Measurements from ENCODE around the gene FADS3. TPM values are rescaled to one million over a fixed set of nuclear protein-coding genes. Genes with fewer than 3 reads are reported as not detected.

The FADS3 gene
- total and polyA plus RNA-seq, 12 donors, result 54.9 to 217 (median 75.2) TPM

- no peaks in the 10 kb centered on the region for H3K27me3 ChIP-seq
- peak; percentile 35 to 86 (median 75) for ATAC-seq
- H3K36me3 ChIP-seq, result peaks cover 0 to 42% (median 15%) of the 10 kb centered on the region in 9 donors
- WGBS, 2 donors, result 64 to 66% methylated on average over 3 of the region's 3 CpGs
- H3K4me3 ChIP-seq, result no peak overlapping the region
- peaks cover 0 to 70% (median 53%) of the 10 kb centered on the region in 9 donors for H3K4me1 ChIP-seq
- peak in 1 of 2 donors; percentile 42 for DNase-seq
- H3K9me3 ChIP-seq, result no peaks in the 10 kb centered on the region
- intact Hi-C loops (cut with DNase I), result no loop called here
- peak overlapping the region in 9 of 10 donors; percentile 51 to 81 (median 70) for H3K27ac ChIP-seq
- no peak for TF ChIP-seq CTCF (IDR thresholded peaks at IDR 0.05)
Observed at GRCh38 chr11:61881397-61881796, 9.9 kb downstream of the FADS3 start.

- intact Hi-C loops (cut with DNase I), result no loop called here
- H3K27ac ChIP-seq, result peak overlapping the region in 6 of 10 donors; percentile 43 to 77 (median 62)
- H3K36me3 ChIP-seq, result peaks cover 0 to 52% (median 18%) of the 10 kb centered on the region in 9 donors
- DNase-seq (no peak), ATAC-seq (no peak)
- TF ChIP-seq CTCF (IDR thresholded peaks at IDR 0.05), result no peak
- no peak overlapping the region for H3K4me3 ChIP-seq
- no peaks in the 10 kb centered on the region for H3K27me3 ChIP-seq
- H3K9me3 ChIP-seq, result no peaks in the 10 kb centered on the region
- WGBS, 2 donors, result 77 to 82% methylated on average over 6 of the region's 6 CpGs
- H3K4me1 ChIP-seq, result peaks cover 0 to 64% (median 47%) of the 10 kb centered on the region in 9 donors
Observed at GRCh38 chr11:61880454-61880853, 10.9 kb downstream of the FADS3 start.

- ATAC-seq, result no peak
- peaks cover 0 to 54% (median 18%) of the 10 kb centered on the region in 9 donors for H3K36me3 ChIP-seq
- intact Hi-C loops (cut with DNase I), result no loop called here
- H3K9me3 ChIP-seq, result no peaks in the 10 kb centered on the region
- H3K27me3 ChIP-seq, result no peaks in the 10 kb centered on the region
- no peak overlapping the region for H3K4me3 ChIP-seq
- H3K27ac ChIP-seq, result peak overlapping the region in 4 of 10 donors; percentile 43 to 77 (median 57)
- WGBS, 2 donors, result 86 to 88% methylated on average over 11 of the region's 11 CpGs
- no peak for DNase-seq
- peaks cover 0 to 64% (median 43%) of the 10 kb centered on the region in 9 donors for H3K4me1 ChIP-seq
- no peak for TF ChIP-seq CTCF (IDR thresholded peaks at IDR 0.05)
Observed at GRCh38 chr11:61880031-61880430, 11.3 kb downstream of the FADS3 start.

- ATAC-seq, result no peak
- Histone ChIP-seq H3K4me1 (peaks cover 0 to 63% (median 39%) of the 10 kb centered on the region in 9 donors), H3K9me3 (no peaks in the 10 kb centered on the region), H3K27me3 (no peaks in the 10 kb centered on the region), H3K27ac (no peak overlapping the region), H3K36me3 (peaks cover 0 to 47% (median 18%) of the 10 kb centered on the region in 9 donors), H3K4me3 (no peak overlapping the region)
- intact Hi-C loops (cut with DNase I), result no loop called here
- 91 to 94% methylated on average over 7 of the region's 7 CpGs for WGBS, 2 donors
- DNase-seq, result no peak
- TF ChIP-seq CTCF (IDR thresholded peaks at IDR 0.05), result no peak
Observed at GRCh38 chr11:61879152-61879551, 12.2 kb downstream of the FADS3 start.
